Fibroblast of gingiva (primary cell): ENCODE results near the gene RAD51B.

ENCODE experiments used
- DNase-seq: peaks from one replicate; pipeline ENCODE4 v3.0.0-alpha.2; 2011; ENCODE audit warnings: low read depth

RAD51B gene

DNA sequence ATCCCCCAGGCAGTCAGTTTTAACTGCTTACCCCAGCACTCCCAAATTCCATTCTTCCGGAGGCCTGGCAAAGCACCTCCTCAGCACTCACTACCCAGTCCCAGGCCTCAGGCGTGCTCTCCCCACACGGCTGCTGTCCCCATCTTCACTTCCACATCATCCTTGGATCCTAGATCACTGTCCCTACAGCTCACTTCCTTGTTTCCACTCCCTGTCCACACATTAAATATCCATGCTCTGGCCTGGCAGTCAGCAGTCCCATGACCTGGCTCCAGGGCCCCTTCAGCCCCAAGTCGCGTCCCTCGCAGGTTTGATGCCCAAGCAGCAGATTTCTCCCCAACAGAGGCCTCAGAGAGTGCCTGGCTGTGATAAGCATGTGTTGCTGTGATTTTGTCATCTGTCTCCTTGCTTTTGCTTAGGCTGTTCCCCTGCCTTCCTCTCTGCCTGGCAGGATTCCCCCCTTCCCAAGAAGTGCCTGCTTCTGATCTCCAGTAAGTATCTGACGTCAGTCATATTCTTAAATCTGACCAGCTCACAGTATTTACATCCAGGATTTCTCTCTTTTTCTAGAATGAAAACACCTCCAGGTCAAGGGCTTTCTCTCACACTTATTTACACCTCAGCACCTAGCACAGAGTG, 731.6 kb downstream of the RAD51B start:
- DNase-seq = peak; percentile 36

DNA sequence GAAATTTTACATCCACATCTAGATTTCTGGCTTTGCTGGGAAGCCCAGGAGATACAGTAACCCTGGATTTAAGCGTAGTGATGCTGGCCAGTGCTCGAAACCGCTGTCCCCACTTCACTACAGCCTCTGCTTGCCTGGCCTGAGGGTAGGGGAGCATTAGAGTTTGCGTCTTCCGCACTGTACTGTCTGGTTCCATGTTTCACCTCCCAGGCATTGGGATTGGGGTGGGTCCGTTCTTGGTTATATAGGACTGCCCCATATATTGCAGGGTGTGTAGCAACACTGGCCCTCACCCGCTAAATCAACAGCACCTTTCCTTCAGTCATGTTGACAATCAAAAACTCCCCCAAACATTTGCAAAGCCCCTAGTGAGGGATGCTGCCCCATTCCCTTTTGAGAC, 732.5 kb downstream of the RAD51B start:
- no peak for DNase-seq

DNA sequence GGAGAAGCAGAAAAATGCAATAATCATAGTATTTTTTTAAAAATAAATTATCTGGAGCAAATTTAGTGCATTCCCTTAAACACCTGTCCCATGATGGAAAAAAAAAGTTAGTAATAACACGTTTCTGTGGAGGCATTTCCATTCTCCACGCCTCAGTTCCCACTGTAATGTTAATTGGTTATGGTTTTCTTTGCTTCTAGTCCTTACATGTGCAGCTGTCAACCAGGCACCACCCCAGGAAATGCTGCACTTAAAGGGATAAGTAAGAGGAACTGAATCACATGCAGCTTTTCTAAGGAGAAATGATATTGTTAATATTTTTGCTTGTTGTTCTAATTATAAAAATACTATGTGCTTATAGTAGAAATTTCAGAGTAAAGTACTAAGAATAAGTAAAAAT, 733.0 kb downstream of the RAD51B start:
- peak; percentile 36 for DNase-seq

DNA sequence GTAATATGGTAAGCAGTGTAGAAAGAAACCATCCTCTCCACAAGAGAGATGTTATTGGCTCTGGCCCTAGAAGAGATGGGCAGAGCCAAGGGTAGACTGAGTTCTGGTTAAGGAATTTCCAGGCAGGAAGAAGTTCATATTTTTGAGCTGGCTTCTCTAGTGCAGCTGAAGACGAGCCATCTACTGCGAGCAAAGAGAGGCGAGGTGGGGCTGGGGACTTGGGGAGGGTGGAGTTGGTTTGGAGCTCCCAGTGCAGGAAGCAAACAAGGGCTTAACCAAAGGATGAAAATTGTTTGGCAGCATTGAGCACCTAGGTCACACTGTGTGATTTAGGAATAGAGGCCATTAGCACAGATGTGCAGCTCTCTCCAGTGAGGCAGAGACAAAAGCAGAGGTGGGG, 733.7 kb downstream of the RAD51B start:
- no peak for DNase-seq

DNA sequence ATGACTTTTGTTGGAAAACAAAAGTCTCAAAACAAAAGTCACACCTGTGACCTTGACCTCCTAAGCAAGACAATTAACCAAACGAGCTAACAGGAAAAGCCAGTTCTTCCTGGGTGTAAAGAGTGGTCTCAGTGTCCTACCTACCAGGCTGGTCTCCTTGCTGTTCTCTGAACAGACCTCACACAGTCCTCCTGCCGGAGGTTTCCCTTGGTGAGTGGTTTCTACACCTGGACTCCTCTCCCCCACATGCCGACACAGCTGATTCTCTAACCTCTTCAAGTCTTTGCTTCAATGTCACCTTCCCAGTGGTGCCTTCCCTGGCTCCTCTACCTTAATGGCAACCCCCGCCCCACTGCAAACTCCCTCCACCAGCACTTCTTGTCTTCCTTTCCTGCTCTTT, 734.7 kb downstream of the RAD51B start:
- DNase-seq = no peak

DNA sequence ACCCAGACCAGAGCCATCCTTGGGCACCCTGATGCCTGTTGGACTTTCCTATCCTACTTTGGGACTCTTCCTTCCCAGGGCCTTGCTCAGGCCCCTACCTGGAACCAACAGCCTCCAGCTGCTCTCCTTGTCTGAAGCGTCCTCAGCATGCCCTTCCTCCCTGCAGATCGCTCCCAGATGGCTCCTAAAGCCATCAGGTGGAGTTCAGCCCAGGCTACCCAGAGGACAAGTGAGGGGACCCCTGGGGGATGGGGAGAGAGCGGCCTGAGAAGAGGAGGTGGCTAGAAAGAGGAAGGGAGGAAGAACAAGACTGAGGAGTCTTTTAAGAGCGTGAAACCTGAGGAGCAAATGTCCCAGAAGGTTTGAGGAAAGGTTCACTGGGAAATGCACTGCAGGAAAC, 736.7 kb downstream of the RAD51B start:
- DNase-seq = no peak

DNA sequence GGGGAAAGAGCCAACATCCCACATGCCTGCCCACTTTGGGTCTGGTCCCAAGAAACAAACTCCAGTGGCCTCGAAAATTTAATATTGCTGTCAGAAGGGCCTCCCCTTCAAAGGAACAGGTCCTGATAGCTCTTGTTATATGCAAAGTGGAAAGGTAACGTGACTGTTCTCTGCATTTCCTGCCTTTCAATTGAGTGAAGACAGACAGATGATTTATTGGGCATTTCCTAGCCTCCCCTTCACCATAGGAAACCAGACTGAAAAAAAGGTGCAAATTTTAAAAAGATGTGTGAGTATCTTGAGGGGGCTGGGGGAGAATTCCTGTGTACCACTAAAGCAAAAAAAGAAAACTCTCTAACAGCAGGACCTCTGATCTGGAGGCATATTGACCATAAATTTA, 738.1 kb downstream of the RAD51B start:
- no peak for DNase-seq

DNA sequence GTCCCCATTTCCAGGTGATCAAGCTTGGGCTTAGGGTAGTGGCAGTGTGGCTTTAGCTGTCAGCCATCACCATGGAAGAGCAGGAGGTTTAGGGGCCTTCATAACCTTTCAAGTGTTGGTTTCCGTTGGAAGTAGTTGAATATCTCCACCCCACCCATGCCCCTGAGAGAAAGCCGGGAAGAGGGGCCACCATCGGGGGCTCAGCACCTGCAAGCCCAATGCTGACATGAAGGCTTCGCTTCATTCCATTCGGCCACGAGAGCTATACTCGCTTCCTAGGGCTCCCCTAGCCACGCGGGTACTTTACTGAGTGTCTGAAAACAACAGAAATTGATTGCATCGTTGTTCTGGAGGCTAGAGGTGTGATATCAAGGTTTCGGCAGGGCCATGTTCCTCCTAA, 738.5 kb downstream of the RAD51B start:
- no peak for DNase-seq

DNA sequence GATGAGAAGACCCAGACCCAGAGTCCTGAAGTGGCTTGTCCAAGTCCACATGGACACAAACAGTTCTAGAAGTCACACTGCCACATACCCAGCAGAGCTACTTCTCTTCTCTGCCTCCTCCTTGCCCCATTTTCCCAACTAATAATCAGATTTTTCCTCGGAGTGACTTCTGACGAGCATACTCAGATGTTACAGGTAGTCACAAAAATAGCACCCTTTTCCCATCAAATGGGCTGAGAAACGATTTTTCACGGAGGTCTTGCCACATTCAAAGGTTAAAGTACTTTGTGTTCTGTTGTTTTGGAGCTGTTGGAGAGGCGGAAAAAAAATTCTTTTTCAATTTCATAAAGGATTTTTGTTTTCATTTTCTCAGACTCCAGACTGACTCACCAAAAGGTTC, 740.4 kb downstream of the RAD51B start:
- no peak for DNase-seq

DNA sequence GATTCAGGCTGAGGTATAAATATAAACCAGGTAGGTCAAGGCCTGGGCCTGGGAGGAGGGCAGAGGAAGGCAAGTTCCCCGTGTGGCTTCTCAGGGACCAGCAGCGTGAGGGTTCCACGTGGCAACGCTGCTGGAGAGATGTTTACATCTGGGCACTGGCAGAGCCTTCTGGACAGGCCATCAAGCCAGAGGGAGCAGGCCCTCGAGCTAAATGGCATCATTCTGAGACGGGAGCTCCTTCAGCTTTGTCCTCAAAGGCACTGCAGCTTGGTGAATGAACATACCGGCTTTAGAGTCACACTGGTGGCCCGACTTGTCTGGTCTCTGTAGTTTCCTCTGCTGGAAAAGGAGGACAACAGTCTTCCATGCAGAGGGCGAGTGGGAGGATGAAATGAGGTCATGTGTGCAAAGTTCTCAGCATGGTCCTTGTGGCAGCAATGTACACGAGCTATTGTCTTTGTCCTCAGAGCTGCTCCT, 742.0 kb downstream of the RAD51B start:
- peak; percentile 31 for DNase-seq

DNA sequence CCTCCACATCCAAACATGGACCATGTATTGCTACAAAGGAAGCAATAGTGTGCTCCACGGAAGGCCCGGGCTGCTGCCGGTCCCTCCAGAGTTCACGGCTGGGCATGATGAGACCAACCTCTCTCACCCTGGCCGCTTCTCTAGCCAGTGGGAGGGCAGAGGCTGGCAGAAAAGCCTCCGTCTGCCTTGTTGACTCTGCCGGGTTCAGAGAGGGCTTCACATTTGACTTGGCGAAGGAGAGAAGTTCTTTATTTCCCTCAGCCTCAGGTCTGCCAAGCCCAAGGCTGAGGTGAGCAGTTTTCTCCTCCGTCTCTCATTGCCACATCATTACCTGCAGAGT, 743.3 kb downstream of the RAD51B start:
- DNase-seq = no peak

DNA sequence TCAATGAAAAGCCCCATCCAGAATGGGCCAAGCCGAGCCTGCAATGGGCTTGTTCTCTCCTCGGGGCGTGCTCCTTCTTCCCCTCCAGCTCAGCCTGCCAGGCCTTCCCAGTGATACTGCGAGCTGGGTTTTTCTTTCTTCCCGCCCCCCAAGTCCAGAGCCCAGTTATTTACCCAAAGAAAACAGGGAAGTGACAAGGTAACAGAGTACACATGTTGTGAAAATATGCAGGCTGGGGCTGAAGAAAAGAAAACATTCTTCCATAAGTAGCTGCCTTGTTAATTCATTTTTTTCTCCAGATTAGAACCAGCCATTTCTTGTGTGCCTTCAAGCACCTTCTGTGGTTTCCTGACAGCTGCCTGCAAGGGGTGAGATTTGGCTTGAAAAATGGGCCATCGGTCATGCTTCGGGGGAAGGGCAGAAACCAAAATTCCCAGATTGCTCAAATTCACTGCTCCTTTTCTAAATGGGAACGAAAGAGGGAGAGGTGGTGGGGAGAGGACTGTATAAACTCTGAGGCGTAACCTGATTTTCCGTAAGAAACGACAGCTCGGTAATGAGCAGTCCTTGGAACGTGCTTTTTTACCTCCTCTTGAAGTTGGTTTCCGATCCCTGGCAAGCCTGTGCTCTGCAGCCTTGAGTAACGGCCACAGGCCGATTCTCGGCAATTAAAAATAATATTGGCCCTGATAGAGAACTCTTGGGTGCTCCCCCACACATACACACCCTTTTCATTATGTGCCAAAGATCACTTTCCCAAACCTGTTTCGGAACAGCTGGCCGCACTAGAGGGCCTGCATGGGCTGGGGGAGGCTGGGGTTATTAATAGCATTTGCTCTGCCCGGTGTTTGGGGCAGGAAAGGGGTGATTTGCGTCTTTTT, 743.9 kb downstream of the RAD51B start:
- peak; percentile 81 for DNase-seq

DNA sequence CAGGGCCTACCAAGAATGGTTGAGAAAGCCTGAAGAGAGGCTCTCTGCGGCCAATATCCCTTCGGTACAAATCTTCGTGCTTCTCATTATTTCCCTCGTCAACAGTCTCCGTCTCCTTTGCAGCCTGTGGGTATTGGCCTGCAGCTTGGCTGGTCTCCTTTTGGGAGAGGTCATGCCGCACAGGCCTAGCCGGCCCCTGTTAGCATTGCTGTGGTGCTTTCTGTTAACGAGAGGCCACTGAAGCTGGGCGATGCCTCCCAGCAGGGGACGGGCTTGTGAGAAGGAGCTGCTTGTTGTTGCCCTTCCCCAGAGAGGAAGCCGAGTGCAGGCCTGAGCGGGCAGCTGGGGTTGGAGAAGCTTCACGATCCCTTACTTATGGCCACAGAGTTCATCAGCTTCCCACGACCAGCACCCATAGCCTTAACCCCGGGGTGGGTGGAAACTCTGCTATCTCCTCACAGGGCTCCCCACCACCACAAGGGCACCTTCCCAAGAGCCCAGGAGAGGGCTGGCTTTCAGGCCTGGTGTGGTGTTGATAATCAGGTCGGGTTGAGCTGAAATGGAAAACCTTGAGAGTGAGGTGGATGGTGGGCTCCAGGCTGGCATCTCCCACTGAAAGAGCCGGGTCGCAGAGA, 744.7 kb downstream of the RAD51B start:
- DNase-seq = no peak

DNA sequence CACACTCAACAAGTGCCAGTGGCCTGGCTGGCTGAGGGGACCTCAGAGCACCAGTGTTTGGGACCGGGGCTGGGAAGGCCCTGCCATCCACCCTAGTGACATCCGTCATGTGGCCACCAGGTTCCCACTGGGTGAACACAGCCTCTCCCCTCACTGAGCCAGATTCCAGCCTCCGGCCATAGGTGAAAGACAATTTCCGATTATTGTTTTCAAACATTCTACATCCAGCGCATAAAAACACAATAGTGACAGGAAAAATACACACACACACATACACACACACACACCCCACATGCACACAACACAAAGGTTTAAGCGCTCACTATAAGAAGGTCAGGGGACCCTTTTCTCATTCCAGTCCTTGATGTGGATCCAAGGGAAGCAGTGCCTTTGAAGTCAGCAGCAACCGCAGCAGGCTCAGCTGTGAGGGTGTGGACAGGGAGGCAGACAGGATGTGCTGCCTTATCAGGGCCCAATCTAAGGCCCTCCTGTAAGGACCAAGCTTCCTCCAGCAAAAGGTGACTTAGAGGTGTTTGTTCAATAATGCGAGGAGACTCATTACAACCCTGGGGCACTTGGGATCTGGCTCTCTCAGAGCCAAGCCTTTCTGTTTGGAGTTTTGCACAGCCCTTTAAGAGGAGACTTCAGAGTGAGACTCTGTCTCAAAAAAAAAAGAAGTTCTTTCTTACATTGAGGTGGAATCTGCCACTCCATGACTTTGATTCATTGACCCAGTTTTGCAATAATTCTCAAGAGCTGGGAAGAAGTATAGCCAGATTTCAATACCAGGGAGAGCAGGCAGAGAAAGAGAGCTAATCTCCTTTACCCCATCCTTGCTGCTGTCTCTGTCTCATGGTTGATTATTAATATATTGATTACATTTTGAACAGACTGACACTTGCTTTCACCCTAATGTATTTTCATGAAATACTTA, 745.5 kb downstream of the RAD51B start:
- peak; percentile 16 for DNase-seq

DNA sequence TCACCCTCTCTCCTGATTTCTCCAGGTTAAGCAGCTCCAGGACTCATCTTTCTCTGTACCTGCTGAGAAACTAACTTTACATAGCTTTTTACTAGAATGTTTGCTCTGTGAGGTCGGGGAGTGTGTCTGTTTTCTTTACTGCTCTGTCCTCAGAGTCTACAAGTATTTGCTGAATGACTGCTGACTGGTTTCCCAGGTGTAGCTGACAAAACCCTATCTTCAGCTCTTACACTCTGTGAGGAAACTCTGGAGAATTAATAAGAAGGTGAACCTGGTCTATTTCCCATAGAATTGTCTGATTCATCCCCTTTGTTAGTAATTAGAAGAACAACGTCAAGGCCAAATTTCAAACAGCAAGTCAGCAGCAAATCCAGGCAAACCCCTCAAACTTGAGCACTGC, 746.5 kb downstream of the RAD51B start:
- no peak for DNase-seq

DNA sequence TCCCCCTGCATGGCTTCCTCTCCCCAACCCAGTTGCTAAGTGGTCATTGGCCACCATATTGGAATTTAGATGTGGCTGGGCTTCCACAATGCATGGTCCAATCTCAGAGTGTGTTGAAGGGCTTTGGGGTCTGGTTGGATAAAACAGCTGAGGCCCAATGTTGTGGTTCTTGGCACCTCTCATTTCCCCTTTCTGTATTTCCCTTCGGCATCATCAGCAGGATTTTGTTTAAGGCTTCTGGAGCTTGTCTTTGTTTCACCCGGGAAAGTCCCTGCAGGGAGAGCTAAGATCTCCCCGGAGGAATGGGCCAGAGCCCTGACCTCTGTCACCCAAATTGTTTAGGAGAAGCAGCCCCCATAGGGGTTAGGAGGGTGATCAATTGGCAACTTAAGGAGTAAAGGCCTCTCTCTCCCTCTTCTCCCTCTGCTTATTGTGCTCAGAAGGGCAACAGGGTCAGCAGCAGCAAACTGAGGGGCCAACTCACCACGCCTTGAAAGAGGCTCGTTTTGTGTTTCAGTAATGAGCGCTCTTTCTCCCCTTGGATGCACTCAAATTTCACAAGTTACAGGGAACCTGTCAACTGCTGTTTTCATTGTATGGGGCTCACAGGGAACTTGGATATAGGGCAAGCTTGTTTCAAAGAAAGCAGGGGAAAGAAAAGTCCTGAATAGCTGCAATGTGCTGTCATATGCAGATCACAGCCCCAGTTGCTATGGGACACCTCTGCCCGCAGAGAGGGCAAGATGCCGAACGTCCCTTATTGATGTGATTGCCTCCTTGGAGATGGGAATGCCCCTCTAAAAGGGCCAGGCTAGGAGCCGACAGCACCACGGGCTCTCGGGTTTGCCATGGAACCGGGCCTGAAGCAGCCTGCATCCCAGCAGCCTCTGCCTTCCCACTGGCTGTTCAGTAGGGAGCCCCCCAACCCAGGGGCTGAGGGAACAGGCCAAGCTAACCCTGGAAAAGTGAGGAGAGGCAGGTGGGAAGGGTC, 749.6 kb downstream of the RAD51B start:
- no peak for DNase-seq

DNA sequence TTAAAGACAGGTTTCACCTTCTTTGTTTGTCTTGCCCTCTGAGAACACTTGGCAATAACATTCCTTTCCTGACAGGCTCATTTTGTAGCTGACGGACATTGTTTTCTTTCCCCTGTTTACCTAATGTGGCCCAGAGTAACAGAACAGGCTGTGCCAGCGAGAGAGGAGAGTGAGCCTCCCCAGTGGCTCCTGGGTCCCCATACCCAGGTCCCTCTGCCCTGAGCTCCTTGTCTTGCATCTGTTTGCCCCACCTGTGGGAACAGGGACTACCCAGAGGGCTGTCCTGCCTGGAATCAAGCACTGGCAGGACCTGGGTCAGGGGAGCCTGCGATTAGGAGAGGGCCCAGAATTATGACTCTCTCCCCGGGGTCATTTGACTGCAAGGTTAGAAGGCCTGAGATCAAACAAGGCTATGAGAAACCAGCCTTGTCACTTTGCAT, 750.4 kb downstream of the RAD51B start:
- DNase-seq = no peak

DNA sequence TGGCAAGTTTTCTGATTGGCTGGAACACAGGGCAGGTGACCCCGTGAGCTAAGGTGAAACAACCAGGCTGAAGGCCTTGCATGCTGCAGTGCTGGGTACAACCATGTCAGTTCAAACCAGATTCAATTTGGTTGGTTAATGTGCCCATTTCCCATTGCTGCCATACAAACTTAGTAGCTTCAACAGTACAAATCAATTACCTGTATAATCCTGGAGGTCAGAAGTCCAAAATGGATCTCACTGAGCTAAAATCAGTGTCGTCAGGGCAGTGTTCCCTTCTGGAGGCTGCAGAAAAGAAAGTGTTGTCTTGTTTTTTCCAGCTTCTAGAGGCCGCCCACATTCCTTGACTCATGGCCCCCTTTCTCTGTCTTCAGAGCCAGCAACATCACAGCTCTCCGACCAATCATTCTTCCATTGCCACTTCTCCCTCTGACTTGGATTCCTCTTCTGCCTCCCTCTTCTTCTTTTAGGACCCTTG, 751.6 kb downstream of the RAD51B start:
- DNase-seq = no peak

DNA sequence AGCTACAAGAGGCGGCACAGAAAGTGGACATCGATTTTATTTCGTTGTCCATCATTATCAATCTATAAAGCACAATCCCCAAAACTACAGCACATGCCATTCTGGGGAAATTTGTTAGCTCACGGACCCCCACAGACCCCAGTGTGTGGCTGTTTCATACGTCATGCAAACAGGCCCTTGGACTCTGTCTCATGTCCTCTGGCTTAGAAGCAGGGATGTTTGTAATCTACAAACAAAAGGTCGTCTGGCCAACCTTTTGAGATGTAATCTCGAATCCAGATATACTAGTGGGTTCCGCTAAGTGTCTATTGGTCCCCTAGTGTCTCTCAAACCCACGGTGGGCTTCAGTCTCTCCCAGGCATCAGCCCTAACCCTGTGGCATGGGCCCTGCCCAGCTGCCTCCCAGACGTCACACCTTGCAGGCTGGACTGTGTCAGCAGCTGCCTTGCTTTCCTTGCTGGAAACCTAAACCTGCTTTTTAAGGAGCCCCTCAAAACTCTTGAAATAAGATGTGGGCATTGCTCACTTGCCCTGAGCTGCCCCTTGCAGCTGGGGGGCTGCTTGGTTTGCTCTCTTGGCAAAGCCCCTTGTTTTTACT, 752.4 kb downstream of the RAD51B start:
- no peak for DNase-seq

DNA sequence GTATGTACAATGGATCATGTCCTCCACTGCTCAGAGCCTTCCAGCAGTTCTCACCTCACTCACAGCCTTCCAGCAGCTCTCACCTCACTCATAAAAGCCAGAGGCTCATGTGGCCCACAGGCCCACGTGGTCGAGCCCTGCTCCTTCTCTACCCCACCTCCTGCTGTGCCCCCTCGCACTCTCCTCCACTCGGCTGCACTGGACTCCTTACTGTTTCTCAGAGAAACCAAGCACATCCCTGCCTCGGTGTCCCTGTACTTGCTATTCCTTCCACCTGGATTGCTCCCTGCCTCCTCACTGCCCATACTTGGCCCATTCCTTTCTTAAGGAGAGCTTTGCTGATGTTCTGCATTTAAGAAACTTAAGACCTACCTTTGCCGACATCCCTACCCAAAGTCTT, 753.5 kb downstream of the RAD51B start:
- no peak for DNase-seq
